CD8-positive, alpha-beta memory T cell (primary cell): ENCODE results near the gene USP6. TPM values are rescaled to one million over a fixed set of nuclear protein-coding genes. Genes with fewer than 3 reads are reported as not detected.
A peak's percentile ranks its signal among the peaks of the same experiment; 100 is the strongest.
"Not testable (repeated sequence)": the region's sequence is repeated elsewhere in the genome, so short reads cannot be mapped to it uniquely, and the experiment has no call there.

Experiments
- CTCF ChIA-PET: fragments of 350-600 bp; sonication (Branson Sonifier 250); formaldehyde crosslinking; loops from one replicate; lab custom pipeline; 2021; ENCODE audit warnings: antibody characterized with exemption; lab: Charles Lee
- POLR2A ChIA-PET: fragments of 350-600 bp; sonication (Branson Sonifier 250); formaldehyde crosslinking; loops from one replicate; lab custom pipeline; 2021; ENCODE audit warnings: antibody characterized with exemption; lab: Charles Lee
- DNase-seq, 5 donors: peaks; one replicate each; pipeline versions ENCODE4 v3.0.0 to v3.0.0-alpha.2; 2020 to 2022; ENCODE audit warnings: mixed read lengths in 1 of 5
- H3K27ac ChIP-seq: one replicate; pipeline ENCODE4 v1.7.0; 2013; ENCODE audit warnings: low read depth, mild to moderate bottlenecking, low read length, moderate library complexity
- H3K27me3 ChIP-seq: 2 replicates; pipeline ENCODE4 v1.7.0; 2013; ENCODE audit warnings: low read length, mild to moderate bottlenecking; ENCODE audit not compliant: insufficient read depth, poor library complexity, severe bottlenecking
- H3K36me3 ChIP-seq: 2 replicates; pipeline ENCODE4 v1.7.0; 2013; ENCODE audit warnings: mild to moderate bottlenecking, low read length, moderate library complexity; ENCODE audit not compliant: insufficient read depth
- H3K4me1 ChIP-seq: 2 replicates; pipeline ENCODE4 v1.7.0; 2013; ENCODE audit warnings: mild to moderate bottlenecking, low read length, moderate library complexity; ENCODE audit not compliant: insufficient read depth
- H3K4me3 ChIP-seq: 2 replicates; pipeline ENCODE4 v1.7.0; 2013; ENCODE audit warnings: mild to moderate bottlenecking, low read length
- H3K9me3 ChIP-seq: 2 replicates; pipeline ENCODE4 v1.7.0; 2013; ENCODE audit warnings: mild to moderate bottlenecking, low read length
- H3K27ac Mint-ChIP-seq, 8 donors: one replicate each; pipeline ENCODE4 v1.8.0; 2020 to 2021; ENCODE audit warnings: mixed read lengths in 8 of 8, mild to moderate bottlenecking in 6 of 8, inconsistent platforms in 3 of 8, moderate library complexity in 3 of 8
- H3K27me3 Mint-ChIP-seq, 2 donors: one replicate each; pipeline ENCODE4 v1.8.0; 2020 to 2021; ENCODE audit warnings: mixed read lengths in 2 of 2, mild to moderate bottlenecking in 1 of 2, moderate library complexity in 1 of 2
- H3K36me3 Mint-ChIP-seq, 3 donors: one replicate each; pipeline ENCODE4 v1.8.0; 2020 to 2021; ENCODE audit warnings: mixed read lengths in 3 of 3, inconsistent platforms in 1 of 3, mild to moderate bottlenecking in 1 of 3
- H3K4me1 Mint-ChIP-seq, 3 donors: one replicate each; pipeline ENCODE4 v1.8.0; 2020 to 2021; ENCODE audit warnings: mixed read lengths in 3 of 3, inconsistent platforms in 1 of 3, mild to moderate bottlenecking in 1 of 3
- H3K4me3 Mint-ChIP-seq, 7 donors: one replicate each; pipeline ENCODE4 v1.8.0; 2020 to 2021; ENCODE audit warnings: mixed read lengths in 7 of 7, mild to moderate bottlenecking in 6 of 7, moderate library complexity in 4 of 7, inconsistent platforms in 2 of 7
- H3K9me3 Mint-ChIP-seq, 5 donors: one replicate each; pipeline ENCODE4 v1.8.0; 2020 to 2022; ENCODE audit warnings: mixed read lengths in 5 of 5, mild to moderate bottlenecking in 3 of 5, moderate library complexity in 2 of 5, inconsistent platforms in 1 of 5
- polyA plus RNA-seq: library from polyadenylated mRNA; unstranded; fragments of 300-500 nt; fragmentation: Illumina TruSeq; gene quantifications from one replicate; pipeline ENCODE4 v1.2.3, GENCODE V29; 2021
- total RNA-seq, 2 experiments: library from RNA; stranded (reverse); gene quantifications; one replicate each; pipeline ENCODE4 v1.2.3, GENCODE V29; 2021

USP6 gene
- total and polyA plus RNA-seq, 3 experiments from 2014 or later = 0.05 to 0.09 TPM; not detected in 1

DNA sequence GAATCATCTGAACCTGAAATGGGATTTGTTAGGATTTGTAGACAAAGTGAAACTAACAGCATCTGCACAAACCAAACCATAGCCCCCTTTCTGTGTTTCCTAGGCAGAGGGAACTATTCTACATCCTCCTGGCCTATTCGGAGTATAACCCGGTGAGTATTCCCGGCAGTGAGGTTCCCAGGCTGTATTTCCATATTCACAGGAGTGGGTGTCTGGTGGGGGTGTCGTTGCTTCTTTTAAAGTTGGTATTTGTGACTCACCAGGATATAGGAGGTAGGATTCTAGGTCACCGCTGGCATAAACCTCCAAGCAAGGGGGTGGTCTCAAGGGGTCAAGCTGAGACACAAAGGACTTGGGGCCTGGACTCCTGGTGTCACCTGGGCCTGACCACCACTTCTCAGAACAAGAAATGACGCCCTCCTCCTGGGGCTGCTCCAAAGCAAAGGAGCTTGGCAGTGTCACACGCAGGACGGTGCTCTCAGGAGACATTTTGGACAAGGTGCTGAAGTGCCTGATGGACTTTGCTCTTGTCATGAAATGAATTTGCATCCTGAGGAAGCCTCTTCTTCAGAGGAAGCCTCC lies 19.4 kb downstream of the USP6 start:
- H3K4me3 ChIP-seq, H3K4me1 ChIP-seq, DNase-seq, H3K27me3 ChIP-seq, H3K9me3 ChIP-seq, H3K4me1 Mint-ChIP-seq, H3K9me3 Mint-ChIP-seq, H3K27ac ChIP-seq, POLR2A ChIA-PET, H3K27me3 Mint-ChIP-seq, CTCF ChIA-PET, H3K36me3 ChIP-seq, H3K36me3 Mint-ChIP-seq, H3K4me3 Mint-ChIP-seq: not testable (repeated sequence)
- H3K27ac Mint-ChIP-seq = peak overlapping the region in 1 of 8 donors; percentile 14

DNA sequence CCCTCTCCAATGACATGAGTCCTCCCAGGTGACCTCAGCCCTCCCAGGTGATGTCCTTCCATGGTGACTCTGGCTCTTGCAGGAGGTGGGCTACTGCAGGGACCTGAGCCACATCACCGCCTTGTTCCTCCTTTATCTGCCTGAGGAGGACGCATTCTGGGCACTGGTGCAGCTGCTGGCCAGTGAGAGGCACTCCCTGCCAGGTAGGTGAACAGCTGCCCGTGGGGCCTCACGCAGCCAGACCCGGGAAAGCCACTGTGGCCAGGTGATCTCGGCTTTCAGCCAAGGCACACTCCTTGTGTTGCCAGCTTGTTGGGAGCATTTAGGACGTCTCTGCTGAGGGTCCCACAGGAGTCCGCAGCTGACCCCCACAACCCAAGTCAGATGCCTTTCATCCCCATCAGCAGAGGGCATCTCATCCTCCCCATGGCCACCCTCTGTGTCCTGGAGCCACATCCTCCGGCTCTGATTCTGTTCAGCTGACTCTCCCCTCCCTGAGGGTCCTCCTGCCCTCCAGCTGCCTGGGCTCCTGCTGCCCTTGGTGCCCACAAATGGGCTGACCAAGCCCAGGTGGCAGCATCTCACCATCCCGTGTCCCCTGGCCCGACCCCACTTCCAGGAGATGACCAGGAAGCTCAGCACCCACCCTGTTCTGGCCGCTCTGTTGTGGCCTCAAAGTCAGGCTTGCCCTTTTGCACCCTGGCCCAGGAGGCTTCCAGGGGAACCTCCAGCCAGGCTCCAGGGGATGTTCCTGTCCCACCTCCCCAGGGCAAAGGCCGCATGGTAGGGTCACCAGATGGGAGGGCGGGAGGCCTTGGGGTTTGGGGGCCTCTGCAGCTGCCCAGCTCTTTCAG lies 20.1 kb downstream of the USP6 start:
- peaks cover 0 to 3% of the 10 kb centered on the region in 2 donors for H3K27me3 Mint-ChIP-seq
- no peaks in the 10 kb centered on the region for H3K36me3 Mint-ChIP-seq
- ChIA-PET CTCF (no interaction called here), POLR2A (no interaction called here)
- Histone ChIP-seq H3K27me3 (no peaks in the 10 kb centered on the region), H3K4me3 (no peak overlapping the region), H3K36me3 (no peaks in the 10 kb centered on the region), H3K9me3 (no peaks in the 10 kb centered on the region), H3K4me1 (no peaks in the 10 kb centered on the region), H3K27ac (no peak overlapping the region)
- no peaks in the 10 kb centered on the region for H3K9me3 Mint-ChIP-seq
- DNase-seq = no peak
- no peak overlapping the region for H3K4me3 Mint-ChIP-seq
- no peaks in the 10 kb centered on the region for H3K4me1 Mint-ChIP-seq
- no peak overlapping the region for H3K27ac Mint-ChIP-seq

DNA sequence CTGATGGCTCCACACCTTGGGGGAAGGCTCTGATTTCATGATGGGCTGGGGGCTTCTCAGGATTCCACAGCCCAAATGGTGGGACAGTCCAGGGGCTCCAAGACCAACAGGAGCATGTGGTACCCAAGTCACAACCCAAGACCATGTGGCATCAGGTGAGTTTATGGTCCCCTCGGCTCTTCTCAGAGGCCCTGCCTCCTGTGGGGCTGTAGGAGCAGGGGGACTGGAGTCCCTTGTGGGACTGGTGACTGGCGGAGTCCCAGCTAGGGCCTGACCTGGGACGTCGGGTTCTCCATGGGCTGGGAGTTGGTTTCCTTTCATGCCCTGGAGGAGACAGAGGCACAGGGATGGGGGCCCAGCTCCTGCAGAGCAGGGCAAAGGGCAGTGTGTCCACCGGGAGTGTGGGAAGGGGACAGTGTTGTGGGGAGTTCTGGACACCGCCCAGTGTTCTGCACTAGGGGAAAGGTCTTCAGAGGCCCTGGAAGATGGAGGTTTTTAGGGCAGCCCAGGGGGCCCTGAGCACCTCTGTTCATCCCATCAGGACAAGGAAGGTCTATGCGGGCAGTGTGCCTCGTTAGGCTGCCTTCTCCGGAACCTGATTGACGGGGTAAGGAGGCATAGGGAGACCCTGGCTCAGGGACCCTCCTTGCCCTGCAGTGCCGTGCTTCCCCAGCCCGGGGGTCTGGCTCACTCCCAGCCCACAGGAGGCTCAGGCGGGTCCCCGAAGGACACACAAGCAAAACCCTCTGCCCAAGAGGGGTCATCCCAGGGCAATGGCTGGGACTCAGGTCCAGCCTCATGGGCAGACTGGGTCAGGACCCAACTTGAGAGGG lies 21.0 kb downstream of the USP6 start:
- H3K36me3 ChIP-seq, H3K4me1 Mint-ChIP-seq, H3K27ac ChIP-seq, H3K4me3 ChIP-seq, H3K27ac Mint-ChIP-seq, CTCF ChIA-PET, H3K4me1 ChIP-seq, H3K9me3 Mint-ChIP-seq, DNase-seq, H3K27me3 ChIP-seq, POLR2A ChIA-PET, H3K4me3 Mint-ChIP-seq, H3K27me3 Mint-ChIP-seq, H3K9me3 ChIP-seq, H3K36me3 Mint-ChIP-seq: not testable (repeated sequence)

DNA sequence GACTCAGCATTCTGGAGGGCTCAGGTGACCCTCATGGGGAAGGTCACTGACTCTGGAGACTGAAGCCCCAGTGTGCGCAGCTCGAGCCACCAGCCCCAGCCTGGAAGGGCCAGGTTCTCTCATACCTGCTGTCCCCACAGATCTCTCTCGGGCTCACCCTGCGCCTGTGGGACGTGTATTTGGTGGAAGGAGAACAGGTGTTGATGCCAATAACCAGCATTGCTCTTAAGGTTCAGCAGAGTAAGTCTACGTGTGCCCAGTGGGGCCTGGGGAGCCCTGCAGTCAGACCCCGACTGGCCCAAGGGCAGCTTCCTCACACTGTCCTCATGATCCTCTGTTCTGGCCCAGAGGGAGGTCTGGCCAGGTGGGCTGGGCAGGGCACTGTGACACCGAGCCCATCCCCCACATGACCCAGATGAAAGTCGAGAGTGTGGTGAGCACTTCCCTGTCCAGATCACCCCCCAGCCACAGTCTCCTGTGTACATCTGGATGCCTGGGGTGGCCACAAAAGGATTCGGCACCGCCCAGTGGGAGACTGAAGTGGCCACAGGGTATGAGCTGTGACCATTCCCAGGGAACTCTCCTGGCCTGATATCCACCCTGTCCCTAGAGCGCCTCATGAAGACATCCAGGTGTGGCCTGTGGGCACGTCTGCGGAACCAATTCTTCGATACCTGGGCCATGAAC lies 21.8 kb downstream of the USP6 start:
- CTCF ChIA-PET, DNase-seq, H3K9me3 Mint-ChIP-seq: not testable (repeated sequence)

DNA sequence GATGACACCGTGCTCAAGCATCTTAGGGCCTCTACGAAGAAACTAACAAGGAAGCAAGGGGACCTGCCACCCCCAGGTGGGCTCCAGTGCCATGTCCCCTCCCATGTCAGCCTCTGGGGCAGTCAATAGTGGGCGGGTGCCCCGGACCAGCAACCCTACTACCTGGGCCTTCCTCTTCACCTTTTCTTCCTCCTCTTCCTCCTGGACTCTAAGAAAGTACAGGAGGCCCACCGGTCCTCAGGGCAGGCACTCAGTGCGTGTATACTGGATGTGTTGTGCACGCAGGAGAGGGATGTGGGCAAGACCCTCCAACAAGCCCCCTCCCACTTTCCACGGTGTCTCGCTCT lies 22.3 kb downstream of the USP6 start:
- H3K4me3 ChIP-seq, H3K4me3 Mint-ChIP-seq, H3K4me1 Mint-ChIP-seq, H3K27ac ChIP-seq, CTCF ChIA-PET, H3K27me3 ChIP-seq, H3K4me1 ChIP-seq, H3K9me3 Mint-ChIP-seq, H3K27me3 Mint-ChIP-seq, H3K36me3 ChIP-seq, DNase-seq, H3K36me3 Mint-ChIP-seq, H3K27ac Mint-ChIP-seq, H3K9me3 ChIP-seq, POLR2A ChIA-PET: not testable (repeated sequence)

More for the DNA sequence above, 21.8 kb downstream of the USP6 start:
- H3K4me1 Mint-ChIP-seq, H3K4me3 ChIP-seq, H3K4me1 ChIP-seq, H3K36me3 Mint-ChIP-seq, H3K27me3 ChIP-seq, H3K4me3 Mint-ChIP-seq, POLR2A ChIA-PET, H3K27me3 Mint-ChIP-seq, H3K27ac ChIP-seq, H3K9me3 ChIP-seq, H3K27ac Mint-ChIP-seq, H3K36me3 ChIP-seq: not testable (repeated sequence)

DNA sequence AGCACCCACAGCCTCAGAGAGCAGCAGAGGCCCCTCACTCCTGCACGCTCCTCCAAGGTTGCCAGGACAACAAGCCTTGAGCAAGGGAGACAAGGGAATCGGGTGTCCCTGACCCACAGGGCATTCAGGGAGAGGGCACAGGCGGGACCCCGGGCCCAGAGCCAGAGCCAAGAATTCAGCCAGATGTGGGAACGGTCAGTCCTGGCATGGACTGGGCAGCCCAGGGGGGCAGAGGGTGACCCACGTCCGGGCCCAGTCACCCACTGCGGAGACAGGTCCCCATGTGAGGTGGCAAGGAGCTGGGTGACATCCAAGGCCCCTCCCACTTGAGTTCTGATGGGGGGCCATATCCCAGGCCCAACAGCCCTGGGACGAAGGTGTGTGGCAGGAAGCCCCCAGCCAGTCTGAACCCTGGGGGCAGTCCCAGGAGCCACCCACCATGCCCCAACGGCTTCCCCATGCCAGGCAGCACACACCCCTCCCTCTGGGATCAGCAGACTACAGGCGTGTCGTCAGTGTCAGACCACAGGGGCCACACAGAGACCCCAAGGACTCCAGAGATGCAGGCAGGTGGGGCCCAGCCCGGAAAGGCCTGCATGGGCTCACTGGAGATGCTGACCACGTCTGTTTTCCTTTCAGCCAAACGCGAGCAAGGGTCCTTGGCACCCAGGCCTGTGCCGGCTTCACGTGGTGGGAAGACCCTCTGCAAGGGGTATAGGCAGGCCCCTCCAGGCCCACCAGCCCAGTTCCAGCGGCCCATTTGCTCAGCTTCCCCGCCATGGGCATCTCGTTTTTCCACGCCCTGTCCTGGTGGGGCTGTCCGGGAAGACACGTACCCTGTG lies 23.0 kb downstream of the USP6 start:
- no peaks in the 10 kb centered on the region for H3K9me3 Mint-ChIP-seq
- no peak overlapping the region for H3K27ac Mint-ChIP-seq
- H3K36me3 Mint-ChIP-seq = no peaks in the 10 kb centered on the region
- H3K4me3 Mint-ChIP-seq = no peak overlapping the region
- Histone ChIP-seq H3K4me1 (no peaks in the 10 kb centered on the region), H3K4me3 (no peak overlapping the region), H3K27ac (no peak overlapping the region), H3K27me3 (no peaks in the 10 kb centered on the region), H3K36me3 (no peaks in the 10 kb centered on the region), H3K9me3 (no peaks in the 10 kb centered on the region)
- peaks cover 0 to 3% of the 10 kb centered on the region in 2 donors for H3K27me3 Mint-ChIP-seq
- H3K4me1 Mint-ChIP-seq = no peaks in the 10 kb centered on the region
- ChIA-PET CTCF (no interaction called here), POLR2A (no interaction called here)
- DNase-seq = no peak

DNA sequence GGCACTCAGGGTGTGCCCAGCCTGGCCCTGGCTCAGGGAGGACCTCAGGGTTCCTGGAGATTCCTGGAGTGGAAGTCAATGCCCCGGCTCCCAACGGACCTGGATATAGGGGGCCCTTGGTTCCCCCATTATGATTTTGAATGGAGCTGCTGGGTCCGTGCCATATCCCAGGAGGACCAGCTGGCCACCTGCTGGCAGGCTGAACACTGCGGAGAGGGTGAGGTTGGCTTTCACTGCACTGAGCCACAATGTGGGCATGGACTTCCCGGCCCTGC lies 23.6 kb downstream of the USP6 start:
- POLR2A ChIA-PET = no interaction called here

More for the DNA sequence above, 23.6 kb downstream of the USP6 start:
- CTCF ChIA-PET = no interaction called here
- no peaks in the 10 kb centered on the region for H3K4me1 Mint-ChIP-seq
- H3K4me1 ChIP-seq = no peaks in the 10 kb centered on the region
- H3K27me3 Mint-ChIP-seq = peaks cover 2 to 3% of the 10 kb centered on the region in 2 donors
- no peaks in the 10 kb centered on the region for H3K27me3 ChIP-seq
- H3K4me3 ChIP-seq = no peak overlapping the region
- H3K4me3 Mint-ChIP-seq = no peak overlapping the region
- H3K9me3 ChIP-seq = no peaks in the 10 kb centered on the region
- H3K36me3 Mint-ChIP-seq = no peaks in the 10 kb centered on the region
- H3K9me3 Mint-ChIP-seq = no peaks in the 10 kb centered on the region
- H3K27ac Mint-ChIP-seq = no peak overlapping the region
- no peaks in the 10 kb centered on the region for H3K36me3 ChIP-seq
- DNase-seq = no peak
- no peak overlapping the region for H3K27ac ChIP-seq
